Stomach (tissue), 9 donors: ENCODE results near the gene LSM14A. TPM values are rescaled to one million over a fixed set of nuclear protein-coding genes. Genes with fewer than 3 reads are reported as not detected.
A peak's percentile ranks its signal among the peaks of the same experiment; 100 is the strongest.

ENCODE experiments used
- DNase-seq, 2 donors: peaks; one replicate each; pipeline versions ENCODE4 v3.0.0 to v3.0.0-alpha.2; 2013 to 2019
- H3K27ac ChIP-seq, 5 donors: fragments of 200-600 bp in 4 of 5; sonication (generic) in 4 of 5; one replicate each; pipeline ENCODE4 v1.5.1; 2013 to 2019; ENCODE audit warnings: mild to moderate bottlenecking in 1 of 5, moderate library complexity in 1 of 5
- H3K27me3 ChIP-seq, 3 donors: fragments of 200-600 bp; sonication (generic); one replicate each; pipeline ENCODE4 v1.5.1; 2017 to 2019; ENCODE audit warnings: mixed run types in 1 of 3
- H3K36me3 ChIP-seq, 4 donors: fragments of 200-600 bp; sonication (generic); 1 replicate in 3 of 4; 2 replicates in 1 of 4; pipeline ENCODE4 v1.5.1; 2016 to 2019
- H3K4me1 ChIP-seq, 4 donors: fragments of 200-600 bp; sonication (generic); one replicate each; pipeline ENCODE4 v1.5.1; 2016 to 2019
- H3K4me3 ChIP-seq, 4 donors: fragments of 200-600 bp; sonication (generic) in 3 of 4; one replicate each; pipeline ENCODE4 v1.5.1; 2016 to 2019; ENCODE audit warnings: mild to moderate bottlenecking in 1 of 4
- H3K9me3 ChIP-seq, 4 donors: fragments of 200-600 bp; sonication (generic); one replicate each; pipeline ENCODE4 v1.5.1; 2016 to 2019
- EP300 ChIP-seq: sonication (generic); formaldehyde crosslinking; IDR thresholded peaks from one replicate; pipeline ENCODE4 v1.6.1; 2017; ENCODE audit warnings: antibody characterized with exemption
- POLR2A ChIP-seq, 4 donors: fragments of 450-650 bp; IDR thresholded peaks; one replicate each; pipeline ENCODE4 v1.6.1; 2016; ENCODE audit warnings: antibody characterized with exemption in 4 of 4, control low read depth in 2 of 4, mild to moderate bottlenecking in 1 of 4, moderate library complexity in 1 of 4
- POLR2AphosphoS5 ChIP-seq, 3 donors: sonication (generic); formaldehyde crosslinking; IDR thresholded peaks; one replicate each; pipeline ENCODE4 v1.6.1; 2016; ENCODE audit warnings: antibody characterized with exemption in 3 of 3
- WGBS, 5 donors: extraction: QIAGEN DNeasy Blood & Tissue Kit in 3 of 5; methylation state at CpG; one replicate each; pipeline versions ENCODE4 v1.1.5 to v1.1.7; 2013 to 2018; 5-methylcytosine and 5-hydroxymethylcytosine counted together
- intact Hi-C: fragments of 100-400 bp; cut with DNase I; formaldehyde crosslinking; loops from one replicate; pipeline ENCODE4 v1.15.1; 2023; ENCODE audit warnings: low total_unique reads
- polyA plus RNA-seq, 3 donors: library from polyadenylated mRNA; stranded (reverse); fragments of 200-250 nt; gene quantifications; one replicate each; pipeline ENCODE4 v1.2.3, GENCODE V29; 2013
- total RNA-seq, 5 donors: library from RNA; depleted of rRNA; stranded (reverse); fragments of >200 nt; gene quantifications; one replicate each; pipeline versions ENCODE4 v1.1.0 to v1.2.3, GENCODE V29; 2014 to 2016
- TF ChIP-seq, protein P1 (sequence below), 7 experiments: fragments of 450-650 bp in 4 of 7; fragments of 200-600 bp in 3 of 7; sonication (generic) in 3 of 7; IDR thresholded peaks; one replicate each; pipeline ENCODE4 v1.5.1; 2016 to 2019; ENCODE audit warnings: antibody characterized with exemption in 7 of 7, control low read depth in 2 of 7, mild to moderate bottlenecking in 1 of 7
- donor health status: healthy with polysubstance abuse.
- donor health status: Bipolar disorder and iron deficiency.
- donor health status: healthy.

LSM14A gene
- total and polyA plus RNA-seq, 8 donors, result 38.4 to 227 (median 111) TPM

DNA sequence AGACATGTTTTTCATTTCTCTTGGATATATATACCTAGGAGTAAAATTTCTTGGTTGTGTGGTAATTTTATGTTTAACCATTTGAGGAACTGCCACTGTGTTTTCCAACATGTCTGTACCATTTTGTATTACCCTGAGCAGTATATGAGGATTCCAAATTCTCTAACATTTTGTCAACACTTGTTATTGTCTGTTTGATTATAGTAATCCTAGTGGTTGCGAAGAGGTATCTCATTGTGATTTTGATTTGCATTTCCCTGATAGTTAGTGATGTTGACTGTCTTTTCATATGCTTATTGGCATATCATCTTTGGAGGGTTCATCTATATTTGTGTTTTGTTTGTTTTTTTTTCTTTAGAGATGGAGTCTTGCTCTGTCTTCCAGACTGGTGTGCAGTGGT, 103.4 kb downstream of the LSM14A start:
- H3K36me3 ChIP-seq, result peaks cover 0 to 6% (median 0%) of the 10 kb centered on the region in 4 donors
- H3K9me3 ChIP-seq, result no peaks in the 10 kb centered on the region
- intact Hi-C loops, result no loop called here
- no peak for DNase-seq
- no peaks in the 10 kb centered on the region for H3K27me3 ChIP-seq
- WGBS, 5 donors, result 95 to 100% (median 97%) methylated on average over 1 of the region's 1 CpG
- no peak overlapping the region for H3K27ac ChIP-seq
- H3K4me1 ChIP-seq, result peaks cover 4 to 33% (median 16%) of the 10 kb centered on the region in 4 donors
- H3K4me3 ChIP-seq, result no peak overlapping the region
- TF ChIP-seq, protein P1, sequence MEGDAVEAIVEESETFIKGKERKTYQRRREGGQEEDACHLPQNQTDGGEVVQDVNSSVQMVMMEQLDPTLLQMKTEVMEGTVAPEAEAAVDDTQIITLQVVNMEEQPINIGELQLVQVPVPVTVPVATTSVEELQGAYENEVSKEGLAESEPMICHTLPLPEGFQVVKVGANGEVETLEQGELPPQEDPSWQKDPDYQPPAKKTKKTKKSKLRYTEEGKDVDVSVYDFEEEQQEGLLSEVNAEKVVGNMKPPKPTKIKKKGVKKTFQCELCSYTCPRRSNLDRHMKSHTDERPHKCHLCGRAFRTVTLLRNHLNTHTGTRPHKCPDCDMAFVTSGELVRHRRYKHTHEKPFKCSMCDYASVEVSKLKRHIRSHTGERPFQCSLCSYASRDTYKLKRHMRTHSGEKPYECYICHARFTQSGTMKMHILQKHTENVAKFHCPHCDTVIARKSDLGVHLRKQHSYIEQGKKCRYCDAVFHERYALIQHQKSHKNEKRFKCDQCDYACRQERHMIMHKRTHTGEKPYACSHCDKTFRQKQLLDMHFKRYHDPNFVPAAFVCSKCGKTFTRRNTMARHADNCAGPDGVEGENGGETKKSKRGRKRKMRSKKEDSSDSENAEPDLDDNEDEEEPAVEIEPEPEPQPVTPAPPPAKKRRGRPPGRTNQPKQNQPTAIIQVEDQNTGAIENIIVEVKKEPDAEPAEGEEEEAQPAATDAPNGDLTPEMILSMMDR (IDR thresholded peaks at IDR 0.05), result no peak
- TF ChIP-seq POLR2A (IDR thresholded peaks at IDR 0.05) (no peak), EP300 (no peak)

DNA sequence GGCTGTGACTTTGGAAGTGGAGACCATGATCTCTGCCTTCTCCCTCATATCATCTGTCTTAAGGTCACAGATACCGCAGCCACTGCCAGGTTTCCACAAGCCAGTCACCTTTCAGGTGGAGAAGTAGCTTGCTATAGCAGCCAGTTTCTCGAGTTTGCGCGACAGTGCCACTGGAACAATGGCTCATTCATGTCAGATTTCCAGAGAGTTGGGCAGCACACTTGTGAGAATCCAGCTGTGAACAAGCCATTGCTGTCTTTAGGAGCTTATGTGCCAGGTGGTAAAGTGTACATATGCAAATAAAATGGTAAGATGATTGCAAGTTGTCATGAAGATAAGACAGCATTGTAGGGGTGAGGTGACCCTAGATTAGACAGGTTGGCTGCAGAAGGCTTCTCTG, 104.3 kb downstream of the LSM14A start:
- Histone ChIP-seq H3K4me3 (no peak overlapping the region), H3K9me3 (no peaks in the 10 kb centered on the region), H3K36me3 (peaks cover 0 to 9% (median 3%) of the 10 kb centered on the region in 4 donors), H3K27ac (no peak overlapping the region), H3K27me3 (no peaks in the 10 kb centered on the region), H3K4me1 (peaks cover 4 to 32% (median 16%) of the 10 kb centered on the region in 4 donors)
- TF ChIP-seq POLR2A (IDR thresholded peaks at IDR 0.05) (no peak), POLR2AphosphoS5 (IDR thresholded peaks at IDR 0.05) (no peak), EP300 (no peak)
- TF ChIP-seq, protein P1 (IDR thresholded peaks at IDR 0.05), result no peak
- intact Hi-C loops, result no loop called here
- DNase-seq, result peak in 1 of 2 donors; percentile 47
- WGBS, 5 donors, result 22 to 71% (median 39%) methylated on average over 4 of the region's 4 CpGs

DNA sequence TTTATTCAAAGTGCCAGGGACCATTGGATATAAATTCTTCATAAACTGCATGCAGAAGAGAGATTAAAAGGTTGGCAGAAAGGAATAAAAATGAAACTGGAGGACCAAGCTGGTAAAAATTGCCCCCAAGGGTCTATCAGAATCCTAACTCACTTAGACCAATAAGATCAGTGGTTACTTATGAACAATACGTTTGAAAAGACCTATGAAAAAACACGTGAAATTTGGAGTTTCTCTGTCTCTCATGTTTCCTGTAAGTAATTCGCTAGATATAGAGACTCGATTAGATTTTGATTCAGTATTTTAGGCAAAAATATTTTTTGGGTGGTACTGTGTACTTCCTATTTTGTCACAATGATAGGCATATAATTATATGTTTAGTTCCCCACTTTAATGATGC, 104.9 kb downstream of the LSM14A start:
- Histone ChIP-seq H3K4me3 (no peak overlapping the region), H3K27ac (no peak overlapping the region), H3K36me3 (peaks cover 0 to 9% (median 3%) of the 10 kb centered on the region in 4 donors), H3K27me3 (no peaks in the 10 kb centered on the region), H3K9me3 (no peaks in the 10 kb centered on the region), H3K4me1 (peaks cover 4 to 32% (median 16%) of the 10 kb centered on the region in 4 donors)
- DNase-seq, result no peak
- TF ChIP-seq POLR2AphosphoS5 (IDR thresholded peaks at IDR 0.05) (no peak), POLR2A (IDR thresholded peaks at IDR 0.05) (no peak), EP300 (no peak)
- TF ChIP-seq, protein P1 (IDR thresholded peaks at IDR 0.05), result no peak
- intact Hi-C loops, result no loop called here
- 67 to 84% (median 82%) methylated on average over 4 of the region's 4 CpGs for WGBS, 5 donors

DNA sequence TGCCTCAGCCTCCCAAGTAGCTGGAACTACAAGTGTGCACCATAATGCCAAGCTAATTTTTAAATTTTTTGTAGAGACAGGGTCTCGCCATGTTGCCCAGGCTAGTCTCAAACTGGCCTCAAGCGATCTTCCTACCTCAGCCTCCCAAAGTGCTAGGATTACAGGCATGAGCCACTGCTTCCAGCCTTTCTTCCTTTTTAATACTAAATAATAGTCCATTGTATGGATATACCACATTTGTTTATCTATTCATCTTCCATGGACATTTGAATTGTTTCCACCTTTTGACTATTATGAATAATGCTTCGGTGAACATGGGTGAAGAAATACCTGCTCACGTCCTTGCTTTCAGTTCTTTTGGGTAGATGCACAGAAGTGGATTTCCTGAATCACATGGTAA, 106.5 kb downstream of the LSM14A start:
- H3K4me3 ChIP-seq, result no peak overlapping the region
- 88 to 97% (median 94%) methylated on average over 4 of the region's 4 CpGs for WGBS, 5 donors
- intact Hi-C loops, result no loop called here
- no peak for DNase-seq
- peaks cover 0 to 9% (median 3%) of the 10 kb centered on the region in 4 donors for H3K36me3 ChIP-seq
- TF ChIP-seq, protein P1 (IDR thresholded peaks at IDR 0.05), result no peak
- no peak for TF ChIP-seq POLR2AphosphoS5 (IDR thresholded peaks at IDR 0.05)
- TF ChIP-seq EP300, result no peak
- no peak for TF ChIP-seq POLR2A (IDR thresholded peaks at IDR 0.05)
- H3K9me3 ChIP-seq, result no peaks in the 10 kb centered on the region
- no peak overlapping the region for H3K27ac ChIP-seq
- H3K27me3 ChIP-seq, result no peaks in the 10 kb centered on the region
- peaks cover 4 to 40% (median 22%) of the 10 kb centered on the region in 4 donors for H3K4me1 ChIP-seq

Other genes with a start within 250 kb of the LSM14A start
- 10 to 100 TPM; 12.9 to 60.7 (median 20.1) TPM for gene GARRE1, start 82.0 kb downstream of the LSM14A start, total RNA-seq
- gene GARRE1, start 82.0 kb downstream of the LSM14A start, polyA plus RNA-seq, result 1 to 10 TPM; 2.1 to 3.6 (median 3.5) TPM
- 100 to 1,000 TPM in 4 of 5 donors, 10 to 100 TPM in 1; 93.2 to 306 (median 110) TPM for gene GPI, start 192.7 kb downstream of the LSM14A start, total RNA-seq
- gene GPI, start 192.7 kb downstream of the LSM14A start, polyA plus RNA-seq, result 10 to 100 TPM; 66.1 to 80.9 (median 67.8) TPM
- gene PDCD2L, start 231.9 kb downstream of the LSM14A start, total RNA-seq, result 10 to 100 TPM in 2 of 5 donors, 1 to 10 TPM in 3; 4.6 to 33.5 (median 9.0) TPM
- gene PDCD2L, start 231.9 kb downstream of the LSM14A start, polyA plus RNA-seq, result 10 to 100 TPM in 2 of 3 donors, 1 to 10 TPM in 1; 9.5 to 13.6 (median 11.7) TPM